ENCODE results near the gene NCKAP5.

Gene NCKAP5

GRCh38 chr2:133110201-133110600, 458.1 kb downstream of the NCKAP5 start:
- intact Hi-C loops (cut with DNase I) = no loop called here
- no peak for DNase-seq

DNA sequence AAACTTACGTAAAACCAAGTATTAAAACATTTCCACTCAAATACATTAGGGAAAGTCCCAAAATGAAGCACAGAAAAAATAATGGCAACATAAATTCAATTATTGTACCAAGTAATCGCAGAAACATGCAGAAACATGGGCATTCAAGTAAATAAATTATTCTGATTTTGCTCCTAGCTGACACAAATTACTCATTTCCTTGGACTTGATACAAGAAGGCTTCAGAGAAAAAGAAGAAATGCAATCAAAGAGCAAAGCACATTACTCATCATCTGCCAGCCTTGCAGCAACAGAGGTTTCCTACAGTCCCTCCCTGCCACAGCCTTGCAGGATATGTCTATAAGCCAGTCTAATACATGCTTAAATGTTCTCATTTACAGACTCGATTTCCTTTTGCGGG, 458.5 kb downstream of the NCKAP5 start:
- peak in 3 of 42 donors; percentile 6 to 44 (median 10) for DNase-seq

DNA sequence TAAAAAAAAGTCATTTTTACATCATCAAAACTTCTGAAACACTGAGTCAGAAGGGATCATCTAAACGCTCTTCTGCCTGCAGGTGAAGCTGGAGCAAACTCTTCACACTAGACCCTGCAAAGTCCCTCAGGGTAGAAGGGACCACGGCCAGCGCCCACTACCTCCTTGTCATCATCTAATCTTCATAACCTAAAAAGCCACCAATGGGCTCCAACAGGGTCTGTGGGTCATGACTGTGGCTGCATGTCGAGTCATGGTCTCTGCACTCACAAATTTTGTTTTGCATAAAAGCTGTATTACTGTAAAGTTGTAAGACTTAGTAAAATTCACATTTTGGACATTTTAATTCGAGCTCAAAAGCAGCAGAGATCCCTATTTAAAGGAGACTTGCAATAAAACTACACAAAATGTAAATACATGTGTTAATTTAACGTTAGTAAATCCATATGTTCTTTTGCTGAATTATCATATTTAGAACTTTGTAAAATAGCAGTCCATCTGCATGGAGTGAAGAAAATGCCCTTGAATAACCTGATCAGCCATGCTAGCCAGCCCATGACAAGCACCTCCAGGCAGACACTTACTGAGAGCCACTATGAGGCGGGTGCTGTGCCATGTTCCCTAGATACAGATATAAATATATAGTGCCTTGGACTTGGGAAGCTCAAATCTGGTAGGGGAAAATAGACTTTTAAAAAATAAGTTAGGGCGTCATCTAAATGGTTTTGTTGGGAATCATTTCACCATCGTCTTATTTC, 461.0 kb downstream of the NCKAP5 start:
- DNase-seq = no peak
- intact Hi-C loops (cut with DNase I) = no loop called here

More for the DNA sequence above, 458.5 kb downstream of the NCKAP5 start:
- intact Hi-C loops (cut with DNase I) = no loop called here

DNA sequence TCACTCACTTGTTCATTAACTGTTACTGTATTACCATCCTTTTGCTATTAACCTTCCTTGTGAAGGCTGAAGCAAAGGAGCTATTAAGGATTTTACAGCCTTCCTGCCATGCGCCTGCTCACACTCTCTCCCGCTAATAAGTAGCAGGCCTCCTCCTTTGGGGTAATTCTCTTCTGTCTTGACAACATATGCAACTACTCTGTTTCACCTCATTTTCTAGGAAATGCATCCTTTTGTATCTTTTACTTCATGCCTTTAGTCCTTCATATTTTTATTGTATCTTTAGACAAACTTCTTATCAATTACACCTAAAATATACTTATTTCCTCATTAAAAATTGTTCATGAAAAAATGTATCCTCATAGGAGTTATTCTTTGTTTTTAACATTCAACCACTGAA, 463.4 kb downstream of the NCKAP5 start:
- no peak for DNase-seq
- intact Hi-C loops (cut with DNase I) = no loop called here

- DNase-seq = no peak
- intact Hi-C loops (cut with DNase I) = no loop called here
These were observed 469.5 kb downstream of the NCKAP5 start for GRCh38 chr2:133098787-133099186.

DNA sequence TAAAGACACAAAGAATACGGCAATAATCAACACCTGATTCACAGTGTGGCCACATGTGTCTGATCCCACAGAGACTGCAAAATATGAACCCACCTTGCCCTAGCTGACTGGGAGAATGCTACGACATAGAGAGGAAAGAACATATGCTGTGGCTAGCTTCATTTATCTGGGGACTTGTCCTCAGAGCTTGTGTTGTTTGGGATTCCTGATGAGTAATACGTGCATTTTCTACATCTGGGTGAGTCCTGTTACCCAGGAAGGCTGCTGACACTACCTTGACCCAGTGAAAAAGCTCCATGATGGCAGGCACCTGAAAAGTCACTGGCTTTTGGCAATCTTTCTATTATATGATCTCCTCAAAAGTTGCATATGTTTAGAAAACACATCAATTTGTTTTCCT, 470.6 kb downstream of the NCKAP5 start:
- no peak for DNase-seq
- intact Hi-C loops (cut with DNase I) = no loop called here

DNA sequence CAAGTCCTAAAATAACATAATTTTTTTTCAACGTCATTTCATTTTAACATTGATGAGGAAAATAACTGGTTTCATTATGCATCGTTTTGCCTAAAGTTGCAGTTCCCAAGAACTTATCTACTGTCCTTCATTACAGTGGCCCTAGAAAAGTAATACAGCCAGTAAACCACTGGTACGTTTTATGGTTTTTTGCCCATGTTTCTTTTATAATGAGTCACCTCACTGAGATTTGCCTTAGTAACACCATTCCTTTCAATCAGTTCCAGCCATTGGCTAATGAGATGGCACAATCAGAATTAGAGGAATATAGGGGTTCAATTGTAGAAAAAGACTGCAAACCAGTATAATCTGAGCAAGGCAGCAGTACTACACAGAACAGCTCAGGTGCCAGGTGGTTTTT, 475.7 kb downstream of the NCKAP5 start:
- intact Hi-C loops (cut with DNase I) = no loop called here
- no peak for DNase-seq

GRCh38 chr2:133090358-133090757, 477.9 kb downstream of the NCKAP5 start:
- DNase-seq = no peak

DNA sequence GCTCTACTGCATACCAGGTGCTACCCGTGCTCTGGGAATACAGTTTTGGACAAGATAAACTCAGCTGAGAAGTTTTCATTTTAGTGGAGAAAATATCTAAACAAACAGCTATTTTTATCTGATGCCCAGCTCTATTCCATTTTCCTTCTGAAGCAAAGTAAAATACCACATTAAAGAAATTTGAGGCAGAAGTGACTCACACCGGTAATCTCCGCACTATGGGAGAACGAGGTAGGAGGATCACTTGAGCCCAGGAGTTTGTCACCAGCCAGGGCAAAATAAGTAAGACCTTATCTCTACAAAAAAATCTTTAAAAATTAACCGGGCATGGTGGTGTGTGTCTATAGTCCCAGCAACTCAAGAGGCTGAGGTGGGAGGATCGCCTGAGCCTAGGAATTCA, 482.1 kb downstream of the NCKAP5 start:
- DNase-seq = no peak
- intact Hi-C loops (cut with DNase I) = no loop called here

More at GRCh38 chr2:133090358-133090757, 477.9 kb downstream of the NCKAP5 start:
- intact Hi-C loops (cut with DNase I) = no loop called here

DNA sequence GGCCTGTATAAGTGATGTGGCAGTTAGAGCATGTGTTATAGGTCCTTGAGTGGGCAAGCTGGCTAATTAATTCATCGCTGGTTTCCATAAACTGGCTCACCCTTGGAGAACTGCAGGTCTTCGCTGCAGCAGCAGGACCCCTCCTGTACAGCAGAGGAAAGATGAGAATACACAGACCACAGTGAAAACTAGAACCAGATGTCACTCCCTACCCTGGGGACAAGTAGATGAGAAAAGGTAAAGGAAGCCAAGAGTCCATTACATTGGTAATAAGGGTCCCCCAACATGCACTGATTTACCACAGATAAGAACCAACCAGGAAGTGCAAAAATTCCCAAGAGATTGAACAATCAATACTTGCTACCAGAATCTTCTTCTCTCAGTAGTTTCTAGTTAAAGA, 482.6 kb downstream of the NCKAP5 start:
- intact Hi-C loops (cut with DNase I) = no loop called here
- no peak for DNase-seq

DNA sequence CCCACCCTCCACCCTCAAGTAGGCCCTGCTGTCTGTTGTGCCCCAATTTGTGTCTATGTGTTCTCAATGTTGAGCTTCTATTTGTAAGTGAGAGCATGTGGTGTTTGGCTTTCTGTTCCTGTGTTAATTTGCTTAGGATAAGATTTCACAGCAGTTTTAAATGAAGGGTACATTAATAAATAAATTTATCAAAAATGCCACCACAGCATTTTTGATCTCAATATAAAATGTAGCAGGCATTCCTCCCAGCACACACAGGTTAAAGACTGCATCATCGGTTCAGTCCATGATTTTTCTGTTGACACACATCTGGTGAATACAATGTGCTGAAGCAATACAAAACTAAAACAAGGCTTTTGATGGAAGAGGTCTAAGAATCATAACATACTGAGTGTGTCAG, 486.2 kb downstream of the NCKAP5 start:
- intact Hi-C loops (cut with DNase I) = no loop called here
- no peak for DNase-seq

DNA sequence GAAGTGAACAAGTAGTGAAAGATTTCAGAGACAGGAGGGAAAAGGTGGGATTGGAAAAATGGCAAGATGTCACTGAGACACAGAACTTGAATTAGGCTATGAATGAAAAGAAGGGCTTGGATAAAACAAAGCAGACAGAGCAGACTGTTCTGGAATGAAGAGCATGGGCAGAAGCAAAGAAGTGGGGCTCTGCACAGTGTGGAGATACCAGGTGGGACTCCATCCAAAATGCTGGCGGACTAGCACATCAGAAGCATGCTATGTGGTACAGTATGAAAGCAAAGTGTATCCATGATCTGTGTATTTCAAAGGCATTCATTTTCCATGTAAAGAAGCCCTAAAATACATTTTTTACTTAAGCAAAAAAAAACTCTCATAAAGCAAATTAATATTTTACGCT, 487.4 kb downstream of the NCKAP5 start:
- intact Hi-C loops (cut with DNase I) = no loop called here
- DNase-seq = no peak

DNA sequence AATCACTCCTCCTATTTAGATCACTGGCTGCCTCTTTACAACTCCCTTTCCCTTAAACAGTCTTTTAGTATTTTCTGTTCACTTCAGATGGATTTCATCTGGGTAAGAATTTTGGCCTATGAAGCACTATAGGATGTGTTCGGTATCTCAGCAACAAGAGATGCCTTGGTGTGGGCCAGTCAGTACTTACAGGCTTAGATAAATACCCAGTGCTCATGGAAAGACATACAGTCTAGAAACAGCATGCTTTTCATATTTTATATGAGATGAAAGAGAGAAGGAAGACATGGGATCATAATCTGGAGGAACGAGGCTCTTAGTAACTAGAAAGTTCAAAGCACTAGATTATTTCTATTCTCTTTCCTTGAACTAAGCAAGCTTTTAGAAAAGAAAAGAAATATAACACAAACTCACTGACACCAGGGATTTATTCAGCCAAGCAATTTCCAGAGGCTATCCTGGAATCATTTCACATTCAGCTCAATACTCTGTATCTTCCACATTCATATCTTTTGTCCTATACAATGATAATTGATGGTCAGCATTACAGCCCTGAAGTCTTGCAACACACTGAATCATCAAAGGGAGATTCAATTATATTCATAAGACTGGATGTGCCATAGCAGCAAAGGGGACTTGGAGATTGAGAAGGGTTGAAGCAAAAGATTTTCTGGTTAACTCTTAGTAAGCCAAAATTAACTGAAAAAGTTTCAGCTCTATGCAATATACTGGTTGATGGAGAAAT, 489.4 kb downstream of the NCKAP5 start:
- intact Hi-C loops (cut with DNase I) = no loop called here
- DNase-seq = no peak

DNA sequence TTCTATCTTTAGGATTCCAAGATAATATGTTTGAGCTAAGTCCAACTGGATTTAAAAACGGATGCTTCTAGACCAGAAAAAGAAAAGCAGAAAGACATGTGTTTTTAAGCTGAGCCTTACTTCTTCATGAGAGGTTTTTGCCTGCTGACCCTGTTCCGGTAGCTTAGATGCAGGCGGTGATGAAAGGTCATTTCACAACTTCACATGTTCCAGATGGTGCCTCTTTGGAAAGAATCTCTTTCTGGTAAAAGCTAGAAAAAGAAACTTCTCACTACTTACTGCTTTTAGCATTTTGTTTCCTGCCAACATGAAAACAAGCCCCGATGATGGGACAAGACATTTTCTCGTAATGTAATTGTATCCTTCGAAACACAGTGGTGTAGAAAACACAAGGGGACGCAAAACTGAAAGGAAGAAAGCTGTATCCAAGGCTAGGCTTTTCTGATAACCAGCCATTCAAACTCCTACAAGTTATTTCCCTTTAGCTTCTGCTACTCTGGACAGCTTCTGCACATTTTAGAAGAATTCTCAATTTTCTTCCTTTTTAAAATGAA, 490.9 kb downstream of the NCKAP5 start:
- intact Hi-C loops (cut with DNase I) = no loop called here
- no peak for DNase-seq

DNA sequence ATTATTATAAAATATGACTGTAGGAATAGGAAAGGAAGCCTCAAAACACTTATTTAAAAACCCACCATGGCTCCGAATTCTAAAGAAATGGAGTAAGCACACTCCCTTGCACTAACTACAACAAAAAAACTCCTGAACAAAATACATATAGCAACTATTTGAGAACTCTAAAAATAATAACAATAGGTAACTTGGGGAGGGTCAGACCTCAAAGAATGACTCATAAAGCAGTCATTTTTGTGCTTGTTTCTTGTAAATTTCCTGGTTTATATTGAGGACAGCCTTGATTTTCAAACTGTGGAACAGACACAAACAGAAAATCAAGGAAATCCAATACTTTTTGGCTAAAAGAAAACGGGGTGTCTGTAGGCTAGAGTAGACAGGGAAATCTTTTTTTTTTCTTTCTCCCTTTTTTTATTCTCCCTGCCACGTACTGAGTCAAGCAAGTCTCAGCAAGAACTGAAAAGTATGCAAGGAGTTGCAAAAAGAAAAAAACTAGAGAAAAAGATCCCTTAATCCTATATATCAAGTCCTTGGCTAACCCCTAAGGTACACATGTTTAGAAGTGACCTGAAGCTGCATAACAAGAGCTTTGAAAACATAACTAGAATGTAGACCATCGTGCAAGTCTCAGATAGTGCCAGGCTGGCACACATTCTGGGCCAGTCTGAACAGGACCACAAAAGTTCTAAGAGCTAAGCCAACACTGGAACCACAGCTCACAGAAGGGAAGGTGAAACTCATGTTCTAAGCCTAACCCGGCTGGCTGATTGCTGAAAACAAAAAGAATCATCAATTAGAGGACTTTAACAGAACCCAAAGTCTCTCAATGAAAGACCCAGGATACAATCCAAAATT, 495.2 kb downstream of the NCKAP5 start:
- intact Hi-C loops (cut with DNase I) = no loop called here
- DNase-seq = no peak

DNA sequence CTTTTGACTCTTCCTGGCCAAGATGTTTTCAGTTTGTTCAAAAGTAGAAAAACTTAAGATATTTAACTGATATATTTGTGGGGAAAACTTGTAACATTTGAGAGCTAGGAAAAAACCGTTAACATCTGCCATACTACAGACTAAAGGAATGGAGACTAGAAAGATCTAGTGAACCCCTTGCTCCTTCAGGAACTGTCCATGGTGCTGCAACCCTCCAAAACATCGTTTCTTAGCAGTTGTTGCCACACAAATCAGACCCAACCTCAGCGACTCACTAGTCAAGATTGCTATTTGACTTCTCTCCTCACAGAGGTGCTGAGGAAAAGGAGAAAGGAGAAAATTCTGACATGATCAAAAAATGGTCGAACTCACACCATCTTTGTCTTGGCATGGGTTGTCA, 504.5 kb downstream of the NCKAP5 start:
- peak in 10 of 42 donors; percentile 4 to 53 (median 18) for DNase-seq
- intact Hi-C loops (cut with DNase I) = loop anchor here (5.0 kb wide), 1 partner anchor 646 kb away; the partner anchor contains the start of gene GPR39

GRCh38 chr2:133062931-133063665, 505.2 kb downstream of the NCKAP5 start:
- DNase-seq = no peak
- intact Hi-C loops (cut with DNase I) = loop anchor here (5.0 kb wide), 1 partner anchor 646 kb away; the partner anchor contains the start of gene GPR39

GRCh38 chr2:133061874-133062593, 506.2 kb downstream of the NCKAP5 start:
- no peak for DNase-seq
- intact Hi-C loops (cut with DNase I) = loop anchor here (5.0 kb wide), 1 partner anchor 645 kb away; the partner anchor contains the start of gene GPR39
